OCI-LY1 (cell line): ENCODE results near the gene FIBP.

ENCODE experiments used
- H2AFZ ChIP-seq: fragments of 200-600 bp; sonication (generic), shearing (Covaris generic); 2 replicates; pipeline ENCODE4 v1.6.0; 2014; ENCODE audit warnings: antibody characterized with exemption, mild to moderate bottlenecking, low read length
- H3F3A ChIP-seq: fragments of 200-600 bp; sonication (generic), shearing (Covaris generic); 2 replicates; pipeline ENCODE4 v1.6.0; 2014; ENCODE audit warnings: mild to moderate bottlenecking, antibody characterized with exemption, low read length, moderate library complexity; ENCODE audit not compliant: insufficient read depth
- H3K27ac ChIP-seq: fragments of 200-600 bp; sonication (generic); 2 replicates; pipeline ENCODE4 v1.5.1; 2014; ENCODE audit warnings: low read length, mixed run types, mild to moderate bottlenecking, low read depth; ENCODE audit not compliant: poor library complexity, severe bottlenecking
- H3K27me3 ChIP-seq: fragments of 200-600 bp; sonication (generic); 2 replicates; pipeline ENCODE4 v1.6.0; 2014; ENCODE audit warnings: antibody characterized with exemption, mild to moderate bottlenecking, low read length, moderate library complexity; ENCODE audit not compliant: insufficient read depth
- H3K36me3 ChIP-seq: fragments of 200-600 bp; sonication (generic); 2 replicates; pipeline ENCODE4 v1.6.1; 2014; ENCODE audit warnings: mild to moderate bottlenecking, antibody characterized with exemption, low read length, moderate library complexity, mixed read lengths; ENCODE audit not compliant: insufficient read depth
- H3K4me1 ChIP-seq: fragments of 200-600 bp; sonication (generic); 2 replicates; pipeline ENCODE4 v1.5.1; 2014; ENCODE audit warnings: mild to moderate bottlenecking, low read length, moderate library complexity; ENCODE audit not compliant: insufficient read depth, severe bottlenecking
- H3K4me2 ChIP-seq: fragments of 200-600 bp; sonication (generic), shearing (Covaris generic); 2 replicates; pipeline ENCODE4 v1.6.1; 2014; ENCODE audit warnings: low read length
- H3K4me3 ChIP-seq: fragments of 200-600 bp; sonication (generic); 2 replicates; pipeline ENCODE4 v1.5.1; 2014; ENCODE audit warnings: low read length, low read depth, mild to moderate bottlenecking, mixed read lengths; ENCODE audit not compliant: poor library complexity, severe bottlenecking
- H3K79me2 ChIP-seq: fragments of 200-600 bp; shearing (Covaris generic); 2 replicates; pipeline ENCODE4 v1.6.1; 2016; ENCODE audit warnings: mixed run types, low read length, mixed read lengths; ENCODE audit not compliant: insufficient read depth
- H3K9ac ChIP-seq: fragments of 200-600 bp; sonication (generic), shearing (Covaris generic); 2 replicates; pipeline ENCODE4 v1.6.1; 2014; ENCODE audit warnings: mild to moderate bottlenecking, low read length, mixed read lengths
- H3K9me2 ChIP-seq: fragments of 200-600 bp; sonication (generic), shearing (Covaris generic); 2 replicates; pipeline ENCODE4 v1.6.1; 2014; ENCODE audit warnings: low read depth, mild to moderate bottlenecking, low read length, mixed read lengths
- H3K9me3 ChIP-seq: fragments of 200-600 bp; shearing (Covaris generic); 2 replicates; pipeline ENCODE4 v1.6.1; 2014; ENCODE audit warnings: low read length, mixed read lengths
- H4K20me1 ChIP-seq: fragments of 200-600 bp; sonication (generic), shearing (Covaris generic); 2 replicates; pipeline ENCODE4 v1.6.0; 2016; ENCODE audit warnings: mild to moderate bottlenecking, low read length; ENCODE audit not compliant: insufficient read depth
- EZH2 ChIP-seq: fragments of 200-600 bp; sonication (generic), shearing (Covaris generic); IDR thresholded peaks from 2 replicates; pipeline ENCODE4 v1.8.0; 2017; ENCODE audit warnings: borderline replicate concordance, mixed run types, mild to moderate bottlenecking, antibody characterized with exemption, low read length, moderate library complexity, mixed read lengths
- TF ChIP-seq, protein P1 (sequence below): fragments of 200-600 bp; sonication (generic), shearing (Covaris generic); IDR thresholded peaks from 2 replicates; pipeline ENCODE4 v1.5.1; 2017; ENCODE audit warnings: mild to moderate bottlenecking, antibody characterized with exemption, low read length, moderate library complexity, mixed read lengths

Gene FIBP

DNA sequence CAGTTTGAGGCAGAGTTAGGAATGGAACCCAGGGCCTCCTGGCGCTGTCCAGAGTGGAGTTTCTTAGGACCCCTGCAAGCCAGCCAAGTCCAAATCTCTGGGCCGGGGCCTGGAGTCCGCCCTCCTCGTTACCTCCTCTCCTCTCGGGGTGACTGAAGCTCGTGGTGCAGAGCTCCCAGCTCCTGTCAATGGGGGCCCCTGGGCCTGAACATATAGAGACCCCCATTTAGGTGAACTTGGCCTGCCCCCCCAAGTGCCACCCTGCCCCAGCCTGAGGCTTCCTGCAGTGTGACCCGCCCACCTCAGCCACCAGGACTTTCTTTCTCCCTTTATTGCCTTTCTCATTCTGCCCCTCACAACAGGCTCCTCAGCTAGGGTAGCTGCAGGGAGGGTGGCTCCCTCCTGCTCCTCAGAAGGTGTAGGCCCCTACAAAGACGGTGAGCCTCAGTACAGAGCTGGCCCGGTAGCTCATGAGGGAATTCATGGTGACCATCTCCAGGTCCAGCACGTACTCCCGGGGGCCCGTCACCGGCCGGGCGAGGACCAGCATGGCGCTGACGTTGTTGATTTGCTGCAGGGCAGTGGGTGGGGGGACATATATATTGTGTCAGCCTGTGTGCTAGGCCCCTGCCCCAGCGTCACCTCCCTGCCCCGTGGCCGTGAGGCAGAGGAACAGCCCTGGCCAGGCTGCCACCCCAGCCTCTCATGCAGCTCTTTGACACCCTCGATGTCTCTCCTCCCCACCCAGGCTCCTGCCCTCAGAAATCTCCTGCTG lies 21.6 kb downstream of the FIBP start:
- H3K9me3 ChIP-seq: no peaks in the 10 kb centered on the region
- no peak overlapping the region for H3K4me2 ChIP-seq
- no peak overlapping the region for H2AFZ ChIP-seq
- peaks cover 3% of the 10 kb centered on the region; the same call in 1 of the 2 replicates for H3K27me3 ChIP-seq
- H4K20me1 ChIP-seq: no peaks in the 10 kb centered on the region
- H3K27ac ChIP-seq: no peak overlapping the region
- no peak overlapping the region for H3K4me3 ChIP-seq
- no peaks in the 10 kb centered on the region for H3F3A ChIP-seq
- no peak overlapping the region for H3K9ac ChIP-seq
- TF ChIP-seq EZH2: no peak
- TF ChIP-seq, protein P1, sequence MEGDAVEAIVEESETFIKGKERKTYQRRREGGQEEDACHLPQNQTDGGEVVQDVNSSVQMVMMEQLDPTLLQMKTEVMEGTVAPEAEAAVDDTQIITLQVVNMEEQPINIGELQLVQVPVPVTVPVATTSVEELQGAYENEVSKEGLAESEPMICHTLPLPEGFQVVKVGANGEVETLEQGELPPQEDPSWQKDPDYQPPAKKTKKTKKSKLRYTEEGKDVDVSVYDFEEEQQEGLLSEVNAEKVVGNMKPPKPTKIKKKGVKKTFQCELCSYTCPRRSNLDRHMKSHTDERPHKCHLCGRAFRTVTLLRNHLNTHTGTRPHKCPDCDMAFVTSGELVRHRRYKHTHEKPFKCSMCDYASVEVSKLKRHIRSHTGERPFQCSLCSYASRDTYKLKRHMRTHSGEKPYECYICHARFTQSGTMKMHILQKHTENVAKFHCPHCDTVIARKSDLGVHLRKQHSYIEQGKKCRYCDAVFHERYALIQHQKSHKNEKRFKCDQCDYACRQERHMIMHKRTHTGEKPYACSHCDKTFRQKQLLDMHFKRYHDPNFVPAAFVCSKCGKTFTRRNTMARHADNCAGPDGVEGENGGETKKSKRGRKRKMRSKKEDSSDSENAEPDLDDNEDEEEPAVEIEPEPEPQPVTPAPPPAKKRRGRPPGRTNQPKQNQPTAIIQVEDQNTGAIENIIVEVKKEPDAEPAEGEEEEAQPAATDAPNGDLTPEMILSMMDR: no peak
- peaks cover 58% of the 10 kb centered on the region for H3K36me3 ChIP-seq
- no peaks in the 10 kb centered on the region for H3K79me2 ChIP-seq
- peaks cover 4% of the 10 kb centered on the region for H3K4me1 ChIP-seq
- H3K9me2 ChIP-seq: no peaks in the 10 kb centered on the region

DNA sequence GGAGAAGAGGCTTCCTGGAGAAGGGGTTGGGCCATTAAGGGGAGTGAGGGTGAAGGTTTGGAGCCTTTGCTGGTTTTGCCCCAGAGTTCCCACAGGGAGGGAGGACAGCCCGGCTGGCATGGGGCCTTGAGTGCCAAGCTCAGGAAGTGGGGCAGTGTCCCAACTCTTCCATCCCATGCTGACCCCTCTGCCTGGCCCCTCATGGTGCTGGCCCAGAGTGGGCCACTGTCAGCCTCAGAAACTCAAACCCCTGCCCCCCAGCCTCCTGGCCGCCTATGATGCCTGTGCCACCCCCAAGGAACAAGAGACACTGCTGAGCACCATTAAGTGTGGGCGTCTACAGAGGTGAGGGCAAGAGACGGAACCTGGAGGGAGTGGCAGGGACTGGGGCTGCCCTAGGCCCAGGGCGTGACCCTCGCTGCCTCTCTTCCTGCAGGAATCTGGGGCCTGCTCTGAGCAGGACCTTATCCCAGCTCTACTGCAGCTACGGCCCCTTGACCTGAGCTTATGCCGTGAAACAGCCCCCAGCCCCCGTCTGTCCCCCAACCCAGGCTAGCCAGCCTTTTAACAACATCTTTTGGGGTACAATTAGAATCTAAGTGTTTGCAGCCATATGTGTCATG lies 22.6 kb downstream of the FIBP start:
- peaks cover 6% of the 10 kb centered on the region; the same call in 1 of the 2 replicates for H3K79me2 ChIP-seq
- H2AFZ ChIP-seq: no peak overlapping the region
- H3K4me3 ChIP-seq: no peak overlapping the region
- H3K4me2 ChIP-seq: no peak overlapping the region
- H3K9ac ChIP-seq: no peak overlapping the region
- peaks cover 63% of the 10 kb centered on the region for H3K36me3 ChIP-seq
- TF ChIP-seq EZH2: no peak
- TF ChIP-seq, protein P1: no peak
- H3F3A ChIP-seq: no peaks in the 10 kb centered on the region
- no peaks in the 10 kb centered on the region for H3K9me3 ChIP-seq
- H3K9me2 ChIP-seq: no peaks in the 10 kb centered on the region
- no peaks in the 10 kb centered on the region for H4K20me1 ChIP-seq
- no peaks in the 10 kb centered on the region for H3K27me3 ChIP-seq
- H3K27ac ChIP-seq: no peak overlapping the region
- H3K4me1 ChIP-seq: peaks cover 11% of the 10 kb centered on the region

DNA sequence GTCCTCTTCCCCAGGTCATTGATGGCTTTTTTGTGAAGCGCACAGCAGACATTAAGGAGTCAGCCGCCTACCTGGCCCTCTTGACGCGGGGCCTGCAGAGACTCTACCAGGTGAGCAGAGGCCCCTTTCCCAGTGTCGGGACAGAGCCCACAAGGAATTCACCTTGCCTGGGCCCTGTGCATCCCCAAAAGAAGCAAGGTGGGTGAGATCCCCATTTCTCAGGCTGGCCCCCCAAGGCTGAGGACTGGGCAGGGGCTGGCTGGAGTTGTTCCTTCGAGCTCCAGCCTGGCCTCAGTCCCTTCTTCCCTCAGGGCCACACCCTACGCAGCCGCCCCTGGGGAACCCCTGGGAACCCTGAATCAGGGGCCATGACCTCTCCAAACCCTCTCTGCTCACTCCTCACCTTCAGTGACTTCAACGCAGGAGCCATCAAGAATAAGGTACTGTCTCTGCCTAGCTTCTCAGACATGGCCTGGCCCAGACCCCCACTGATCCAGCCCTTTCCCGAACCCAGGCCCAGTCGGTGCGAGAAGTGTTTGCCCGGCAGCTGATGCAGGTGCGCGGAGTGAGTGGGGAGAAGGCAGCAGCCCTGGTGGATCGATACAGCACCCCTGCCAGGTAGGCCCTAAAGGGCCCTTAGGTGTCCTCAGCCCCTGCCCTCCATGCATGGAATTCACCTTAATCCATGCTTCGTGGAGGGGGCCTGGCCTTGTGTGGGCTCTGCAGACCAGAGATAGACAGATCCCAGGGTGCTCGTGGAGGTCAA lies 23.4 kb downstream of the FIBP start:
- no peaks in the 10 kb centered on the region for H3K27me3 ChIP-seq
- no peaks in the 10 kb centered on the region for H4K20me1 ChIP-seq
- no peaks in the 10 kb centered on the region for H3F3A ChIP-seq
- no peak overlapping the region for H3K4me3 ChIP-seq
- no peak for TF ChIP-seq EZH2
- TF ChIP-seq, protein P1: no peak
- H3K4me2 ChIP-seq: no peak overlapping the region
- no peak overlapping the region for H2AFZ ChIP-seq
- no peaks in the 10 kb centered on the region for H3K9me2 ChIP-seq
- peaks cover 63% of the 10 kb centered on the region for H3K36me3 ChIP-seq
- peaks cover 13% of the 10 kb centered on the region for H3K4me1 ChIP-seq
- no peak overlapping the region for H3K9ac ChIP-seq
- no peak overlapping the region for H3K27ac ChIP-seq
- peaks cover 6% of the 10 kb centered on the region; the same call in 1 of the 2 replicates for H3K79me2 ChIP-seq
- no peaks in the 10 kb centered on the region for H3K9me3 ChIP-seq
